GM10266 (cell line): ENCODE results near the gene DMRTB1.

Source experiments
- DNase-seq: peaks from one replicate; pipeline ENCODE4 v3.0.0; 2012; ENCODE audit errors: extremely low spot score
- TF ChIP-seq, protein P1 (sequence below): IDR thresholded peaks from 2 replicates; pipeline ENCODE4 v1.5.1; 2012; ENCODE audit warnings: mild to moderate bottlenecking, low read depth; ENCODE audit not compliant: control insufficient read depth, insufficient read depth; ENCODE audit errors: missing control alignments

DMRTB1 gene

GRCh38 chr1:53471000-53471399 is 11.8 kb downstream of the DMRTB1 start:
- no peak for DNase-seq
- TF ChIP-seq, protein P1, sequence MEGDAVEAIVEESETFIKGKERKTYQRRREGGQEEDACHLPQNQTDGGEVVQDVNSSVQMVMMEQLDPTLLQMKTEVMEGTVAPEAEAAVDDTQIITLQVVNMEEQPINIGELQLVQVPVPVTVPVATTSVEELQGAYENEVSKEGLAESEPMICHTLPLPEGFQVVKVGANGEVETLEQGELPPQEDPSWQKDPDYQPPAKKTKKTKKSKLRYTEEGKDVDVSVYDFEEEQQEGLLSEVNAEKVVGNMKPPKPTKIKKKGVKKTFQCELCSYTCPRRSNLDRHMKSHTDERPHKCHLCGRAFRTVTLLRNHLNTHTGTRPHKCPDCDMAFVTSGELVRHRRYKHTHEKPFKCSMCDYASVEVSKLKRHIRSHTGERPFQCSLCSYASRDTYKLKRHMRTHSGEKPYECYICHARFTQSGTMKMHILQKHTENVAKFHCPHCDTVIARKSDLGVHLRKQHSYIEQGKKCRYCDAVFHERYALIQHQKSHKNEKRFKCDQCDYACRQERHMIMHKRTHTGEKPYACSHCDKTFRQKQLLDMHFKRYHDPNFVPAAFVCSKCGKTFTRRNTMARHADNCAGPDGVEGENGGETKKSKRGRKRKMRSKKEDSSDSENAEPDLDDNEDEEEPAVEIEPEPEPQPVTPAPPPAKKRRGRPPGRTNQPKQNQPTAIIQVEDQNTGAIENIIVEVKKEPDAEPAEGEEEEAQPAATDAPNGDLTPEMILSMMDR = no peak

- TF ChIP-seq, protein P1 = peak; percentile 14
- DNase-seq = no peak
Observed at GRCh38 chr1:53473463-53473862, 14.3 kb downstream of the DMRTB1 start.

- TF ChIP-seq, protein P1 = no peak
- DNase-seq = no peak
Observed at GRCh38 chr1:53475664-53476063, 16.5 kb downstream of the DMRTB1 start.

DNA sequence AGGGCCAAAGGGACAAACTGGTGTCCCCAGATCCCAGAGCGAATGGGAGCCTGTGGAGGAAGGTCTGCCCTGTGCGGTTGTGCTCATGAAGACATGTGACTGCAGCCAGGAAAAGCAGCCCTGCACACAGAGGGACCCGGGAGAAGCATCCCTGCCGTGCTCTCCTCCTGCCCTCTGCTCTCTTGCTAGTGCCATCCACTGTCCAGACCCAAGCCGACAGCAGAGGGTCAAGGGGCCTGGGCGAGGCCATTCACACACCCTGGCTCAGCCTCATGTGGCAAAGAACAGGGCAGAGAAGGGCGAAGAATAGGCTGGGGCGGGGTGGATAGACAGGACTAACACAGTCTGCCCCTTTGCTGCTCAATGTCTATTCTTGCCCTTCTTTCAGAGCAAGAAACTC is 17.4 kb downstream of the DMRTB1 start:
- no peak for DNase-seq
- TF ChIP-seq, protein P1 = no peak

DNA sequence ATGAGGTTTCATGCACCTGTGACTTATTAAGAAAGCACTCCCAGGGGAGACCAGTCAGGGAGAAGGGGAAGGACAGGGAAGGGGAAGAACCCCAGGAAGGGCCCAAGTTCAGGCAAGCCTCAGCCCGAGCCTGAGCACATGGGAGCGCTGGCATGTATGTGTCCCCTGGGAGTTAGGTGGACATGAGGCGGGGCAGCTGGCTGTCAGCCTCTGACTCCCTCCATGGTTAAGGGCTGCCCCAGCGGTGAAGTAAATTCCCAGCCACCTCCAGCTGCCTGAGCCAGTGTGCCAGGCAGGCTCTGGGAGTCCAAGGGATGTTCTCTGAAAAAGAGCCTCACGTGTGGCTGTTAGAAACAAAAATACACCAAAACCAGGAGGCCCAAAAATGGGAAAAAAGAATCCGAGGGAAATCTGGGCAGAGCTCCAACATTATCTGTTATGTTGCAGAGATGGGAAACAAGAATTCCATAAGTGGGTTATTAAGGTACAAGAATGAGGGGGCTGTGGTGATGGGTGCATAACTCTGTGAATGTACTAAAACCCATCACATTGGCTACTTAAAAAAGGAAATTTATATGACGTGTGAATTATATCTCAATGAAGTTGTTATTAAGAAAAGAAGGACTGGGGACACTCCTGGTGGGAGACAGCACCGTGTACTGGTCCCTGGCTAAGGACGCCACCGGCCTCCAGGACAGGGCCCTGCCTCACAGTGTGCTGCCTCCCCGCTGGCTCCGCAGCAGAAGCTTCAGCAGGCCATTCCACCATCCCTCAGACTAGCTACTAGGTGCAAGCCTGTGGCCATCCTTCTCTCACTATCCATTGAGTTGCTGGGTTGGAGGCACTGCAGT is 18.7 kb downstream of the DMRTB1 start:
- no peak for DNase-seq
- TF ChIP-seq, protein P1 = no peak

GRCh38 chr1:53478502-53478818 is 19.3 kb downstream of the DMRTB1 start:
- DNase-seq = no peak
- TF ChIP-seq, protein P1 = no peak

- DNase-seq = no peak
- TF ChIP-seq, protein P1 = no peak
Observed at GRCh38 chr1:53480678-53481077, 21.5 kb downstream of the DMRTB1 start.
